AG10803 (cell line): ENCODE measurements around the gene ARMH3.

Experiments
- DNase-seq: peaks from one replicate; pipeline ENCODE4 v3.0.0; 2010; ENCODE audit warnings: low read depth
- H3K4me3 ChIP-seq: 2 replicates; pipeline ENCODE4 v1.5.1; 2011; ENCODE audit warnings: mild to moderate bottlenecking, low read length, control low read depth
- TF ChIP-seq, protein P1 (sequence below): conservative IDR thresholded peaks from 2 replicates; pipeline ENCODE4 v1.5.1; 2011; ENCODE audit warnings: mild to moderate bottlenecking, low read length, control low read depth, inconsistent platforms

The ARMH3 gene

DNA sequence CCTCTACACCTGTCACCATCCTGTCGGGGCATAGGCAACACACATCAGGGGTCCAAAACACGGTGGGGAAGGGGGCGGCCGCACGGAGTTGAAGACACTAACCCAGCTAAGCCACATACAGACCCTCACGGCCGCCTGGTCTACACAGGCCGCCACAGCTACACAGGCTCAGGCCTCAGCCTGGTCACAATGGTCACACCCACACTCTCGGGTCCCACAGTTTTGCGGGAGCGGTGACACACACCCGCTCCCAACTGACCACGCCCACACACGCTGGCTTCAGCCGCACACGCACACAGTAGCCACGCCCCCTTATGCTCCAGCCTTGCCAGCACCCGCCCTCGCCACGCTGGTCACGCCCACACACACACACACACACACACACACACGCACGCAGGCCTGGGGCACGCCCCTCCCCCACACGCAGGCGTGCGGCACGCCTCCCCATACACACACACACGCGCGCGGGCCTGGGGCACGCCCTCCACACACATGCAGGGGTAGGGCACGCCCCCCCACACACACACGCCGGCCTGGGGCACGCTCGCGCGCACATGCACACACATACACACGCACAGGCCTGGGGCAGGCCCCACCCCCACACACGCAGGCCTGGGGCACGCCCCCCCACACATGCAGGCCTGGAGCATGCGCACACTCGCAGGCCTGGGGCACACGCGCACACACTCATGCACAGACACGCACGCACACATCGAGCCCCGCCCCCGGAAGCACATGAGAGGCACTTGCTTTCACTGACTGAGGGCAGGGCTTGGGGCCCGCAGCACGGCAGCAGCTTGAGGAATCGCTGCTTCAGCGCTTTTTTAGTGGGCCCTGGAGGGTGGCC, 225.4 kb downstream of the ARMH3 start:
- H3K4me3 ChIP-seq = peak overlapping the region; percentile 56
- peak; percentile 91 for DNase-seq
- TF ChIP-seq, protein P1, sequence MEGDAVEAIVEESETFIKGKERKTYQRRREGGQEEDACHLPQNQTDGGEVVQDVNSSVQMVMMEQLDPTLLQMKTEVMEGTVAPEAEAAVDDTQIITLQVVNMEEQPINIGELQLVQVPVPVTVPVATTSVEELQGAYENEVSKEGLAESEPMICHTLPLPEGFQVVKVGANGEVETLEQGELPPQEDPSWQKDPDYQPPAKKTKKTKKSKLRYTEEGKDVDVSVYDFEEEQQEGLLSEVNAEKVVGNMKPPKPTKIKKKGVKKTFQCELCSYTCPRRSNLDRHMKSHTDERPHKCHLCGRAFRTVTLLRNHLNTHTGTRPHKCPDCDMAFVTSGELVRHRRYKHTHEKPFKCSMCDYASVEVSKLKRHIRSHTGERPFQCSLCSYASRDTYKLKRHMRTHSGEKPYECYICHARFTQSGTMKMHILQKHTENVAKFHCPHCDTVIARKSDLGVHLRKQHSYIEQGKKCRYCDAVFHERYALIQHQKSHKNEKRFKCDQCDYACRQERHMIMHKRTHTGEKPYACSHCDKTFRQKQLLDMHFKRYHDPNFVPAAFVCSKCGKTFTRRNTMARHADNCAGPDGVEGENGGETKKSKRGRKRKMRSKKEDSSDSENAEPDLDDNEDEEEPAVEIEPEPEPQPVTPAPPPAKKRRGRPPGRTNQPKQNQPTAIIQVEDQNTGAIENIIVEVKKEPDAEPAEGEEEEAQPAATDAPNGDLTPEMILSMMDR = no peak

DNA sequence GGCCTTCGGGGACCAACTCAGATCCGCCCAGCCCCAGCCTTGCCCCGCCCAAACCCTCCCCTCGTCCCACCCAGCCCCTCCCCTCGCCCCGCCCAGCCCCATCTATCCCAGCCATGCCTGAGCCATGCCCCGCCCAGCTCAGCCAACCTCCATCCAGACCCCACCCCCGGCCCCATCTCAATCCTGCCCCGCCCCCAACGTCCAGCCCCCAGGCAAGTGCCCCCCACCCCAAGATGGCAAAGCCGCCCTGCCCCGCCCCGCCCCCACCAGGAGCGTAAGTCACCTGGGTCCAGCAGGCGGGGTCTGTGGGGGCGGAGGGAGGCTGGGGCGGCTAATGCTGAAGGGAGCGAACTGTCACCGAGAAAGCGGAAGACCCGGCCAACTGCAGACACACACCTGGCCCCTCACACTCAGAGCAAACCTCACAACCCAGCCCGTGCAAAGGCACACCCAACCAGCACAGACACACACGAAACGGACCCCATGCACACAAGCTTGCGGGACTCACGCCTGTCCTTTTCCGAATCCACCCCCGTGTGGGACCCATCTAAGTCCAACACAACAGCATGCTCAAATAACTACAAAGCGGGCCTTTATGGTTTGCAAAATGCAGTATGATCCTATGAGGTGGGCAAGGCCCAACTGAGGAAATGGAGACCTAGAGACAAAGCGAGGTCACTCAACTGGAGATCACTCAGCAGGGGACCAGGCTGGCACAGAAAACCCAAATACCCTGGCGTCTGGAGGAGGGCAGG, 226.2 kb downstream of the ARMH3 start:
- TF ChIP-seq, protein P1 = no peak
- no peak for DNase-seq
- peak overlapping the region; percentile 56; the same call in 1 of the 2 replicates for H3K4me3 ChIP-seq

DNA sequence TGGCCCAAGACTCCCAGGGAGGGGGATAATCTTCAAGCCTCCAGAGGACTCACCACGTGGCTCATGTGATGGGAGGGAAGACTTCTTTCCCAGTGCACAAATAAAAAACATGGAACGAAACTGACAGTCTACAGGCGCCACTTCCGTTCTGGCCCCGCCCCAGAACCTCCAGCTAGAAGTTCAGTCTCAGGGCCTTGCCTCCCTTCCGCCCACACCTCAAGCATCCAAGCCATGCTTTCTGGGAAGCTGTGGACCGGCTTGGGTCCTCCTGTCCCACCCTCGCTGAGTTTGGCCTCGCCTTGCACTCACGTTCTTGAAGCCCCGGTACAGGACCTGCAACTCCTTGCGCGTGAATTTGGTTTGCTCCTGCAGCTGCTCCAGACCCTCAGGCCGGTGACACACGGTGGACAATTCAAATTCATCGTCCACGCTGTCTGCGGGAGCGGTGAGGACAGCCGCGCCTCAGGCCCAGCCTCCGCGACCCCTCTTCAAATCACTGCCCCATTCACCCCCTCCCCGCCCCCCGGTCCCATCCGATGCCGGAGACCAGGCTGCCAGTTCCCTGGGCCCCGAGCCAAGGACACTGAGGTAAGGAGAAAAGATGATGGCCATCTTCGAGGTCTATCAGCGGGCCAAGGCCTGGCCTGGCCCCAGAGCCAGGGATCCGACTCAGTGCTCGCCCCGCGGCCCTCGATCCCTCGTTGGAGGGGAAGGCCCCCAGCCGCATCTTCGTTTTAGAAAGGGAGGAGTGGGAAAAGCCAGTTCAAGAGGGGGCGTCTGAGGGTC, 227.0 kb downstream of the ARMH3 start:
- no peak for DNase-seq
- H3K4me3 ChIP-seq = no peak overlapping the region
- TF ChIP-seq, protein P1 = no peak

DNA sequence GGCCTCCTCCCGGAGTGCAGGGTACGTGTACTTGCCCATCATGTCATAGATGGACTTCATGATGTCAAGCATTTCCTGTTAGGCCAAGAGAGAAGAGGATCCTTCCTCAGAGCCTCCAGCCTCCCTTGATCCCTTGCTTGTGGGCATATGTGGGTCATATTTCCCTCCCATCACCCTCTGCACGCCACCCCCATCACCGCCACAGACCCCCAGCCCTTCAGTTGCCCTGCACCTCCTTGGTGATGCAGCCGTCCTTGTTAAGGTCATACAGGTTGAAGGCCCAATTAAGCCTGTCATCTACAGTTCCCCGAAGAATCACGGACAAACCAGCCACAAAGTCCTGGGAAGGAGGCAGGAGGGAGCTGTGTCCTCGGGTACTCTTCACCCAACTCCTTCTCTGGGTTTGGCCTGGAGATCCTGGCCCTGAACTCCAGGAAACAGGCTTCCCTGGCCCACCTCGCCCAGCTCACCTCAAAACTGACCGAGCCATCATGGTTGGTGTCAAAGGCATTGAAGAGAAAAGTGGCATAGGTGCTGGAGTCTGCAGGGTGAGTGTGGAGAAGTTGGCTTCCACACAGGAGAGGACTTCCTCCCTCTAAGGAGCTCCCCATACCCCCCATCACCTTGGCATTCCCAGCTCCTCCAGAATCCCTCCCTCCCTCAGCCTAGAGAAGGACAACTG, 227.9 kb downstream of the ARMH3 start:
- no peak for DNase-seq
- TF ChIP-seq, protein P1 = no peak
- no peak overlapping the region for H3K4me3 ChIP-seq

DNA sequence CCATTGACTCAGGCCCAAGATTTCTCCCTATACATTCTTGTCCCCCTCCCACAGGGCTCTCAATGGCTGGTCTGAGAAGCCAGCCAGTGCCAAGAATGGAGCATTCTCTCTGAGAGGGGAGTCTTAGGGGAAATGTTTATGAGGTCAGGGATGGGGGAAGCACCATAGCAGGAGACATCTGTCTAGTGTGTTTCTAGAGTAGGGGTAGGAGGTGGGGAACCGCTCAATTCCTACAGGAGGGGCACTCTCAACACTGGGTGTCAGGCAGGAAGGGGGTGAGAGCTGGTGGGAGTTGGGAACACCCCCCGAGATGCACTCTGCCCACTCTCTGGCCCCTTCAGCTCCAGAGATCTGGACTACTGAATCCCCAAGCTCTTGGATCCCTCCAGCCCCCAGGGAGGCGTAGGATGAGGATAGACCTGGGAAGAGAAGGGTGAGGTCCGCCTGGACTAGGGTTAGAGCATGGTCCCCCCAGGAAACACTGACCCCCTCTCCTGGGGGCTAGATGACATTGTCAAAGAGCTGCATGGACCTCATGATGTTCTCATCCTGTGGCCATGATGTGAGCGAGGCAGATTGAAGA, 229.0 kb downstream of the ARMH3 start:
- H3K4me3 ChIP-seq = no peak overlapping the region
- no peak for DNase-seq
- TF ChIP-seq, protein P1 = no peak

DNA sequence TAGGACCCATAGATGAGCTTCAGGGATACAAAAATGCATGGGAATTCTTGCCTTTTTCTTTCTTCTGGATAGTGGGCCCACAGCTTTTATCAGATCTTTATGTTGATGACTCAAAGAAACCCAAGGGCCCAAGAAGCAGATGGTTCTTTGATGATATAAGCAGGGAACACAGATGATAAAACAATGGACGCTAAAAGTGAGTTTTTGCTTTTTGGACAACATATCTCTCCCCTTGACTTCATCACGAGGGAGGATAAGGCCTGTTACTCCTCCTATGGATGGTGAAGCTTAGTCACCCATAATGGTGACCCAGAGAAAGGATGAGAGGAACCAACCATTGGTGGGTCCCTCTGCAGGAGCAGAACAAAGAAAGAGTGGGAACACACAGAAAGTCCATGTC, 231.2 kb downstream of the ARMH3 start:
- DNase-seq = no peak
- no peak overlapping the region for H3K4me3 ChIP-seq
- TF ChIP-seq, protein P1 = no peak
